GM18517 (cell line): Measurements from ENCODE around the gene PSMD8.
"Not testable (repeated sequence)": the region's sequence is repeated elsewhere in the genome, so short reads cannot be mapped to it uniquely, and the experiment has no call there.

ENCODE experiments used
- ATAC-seq: cut with Tn5 transposase; IDR thresholded peaks from one replicate; pipeline ENCODE4 v1.9.1; 2021; ENCODE audit warnings: mild to moderate bottlenecking, moderate library complexity; ENCODE audit not compliant: unreplicated experiment

PSMD8 gene

DNA sequence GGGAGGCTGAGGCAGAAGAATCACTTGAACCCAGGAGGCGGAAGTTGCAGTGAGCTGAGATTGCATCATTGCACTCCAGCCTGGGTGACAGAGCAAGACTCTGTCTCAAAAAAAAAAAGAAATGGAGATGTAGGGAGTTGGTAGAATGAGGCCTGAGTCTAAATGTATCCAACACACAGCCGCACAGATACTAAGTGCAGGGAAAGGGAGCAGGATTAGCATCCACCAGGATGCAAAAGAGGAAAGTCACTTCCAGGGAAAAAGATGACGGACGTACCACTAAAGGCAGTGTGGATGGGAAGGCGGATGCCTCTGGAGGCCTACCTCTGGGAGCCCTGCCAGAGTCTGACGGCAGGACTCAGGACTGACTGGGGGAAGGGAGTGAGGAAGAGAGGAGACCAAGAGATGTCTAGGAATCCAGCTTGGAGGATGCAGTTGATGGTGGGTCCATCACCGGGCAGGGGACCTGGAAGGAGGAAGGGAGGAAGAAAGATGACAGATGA lies 35.3 kb downstream of the PSMD8 start:
- ATAC-seq: no peak

DNA sequence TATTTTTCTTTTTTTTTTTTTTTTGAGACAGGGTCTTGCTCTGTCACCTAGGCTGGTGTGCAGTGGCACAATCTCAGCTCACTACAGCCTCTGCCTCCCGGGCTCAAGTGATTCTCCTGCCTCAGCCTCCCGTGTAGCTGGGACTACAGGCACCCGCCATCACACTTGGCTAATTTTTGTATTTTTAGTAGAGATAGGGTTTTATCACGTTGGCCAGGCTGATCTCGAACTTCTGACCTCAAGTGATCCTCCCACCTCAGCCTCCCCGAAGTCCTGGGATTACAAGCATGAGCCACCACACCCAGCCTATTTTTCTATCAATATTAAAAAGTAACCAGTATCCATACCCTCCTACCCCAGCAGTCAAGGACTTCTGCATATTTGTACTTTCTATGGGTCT lies 36.0 kb downstream of the PSMD8 start:
- ATAC-seq: not testable (repeated sequence)

GRCh38 chr19:38411041-38411712 lies 36.8 kb downstream of the PSMD8 start:
- no peak for ATAC-seq

DNA sequence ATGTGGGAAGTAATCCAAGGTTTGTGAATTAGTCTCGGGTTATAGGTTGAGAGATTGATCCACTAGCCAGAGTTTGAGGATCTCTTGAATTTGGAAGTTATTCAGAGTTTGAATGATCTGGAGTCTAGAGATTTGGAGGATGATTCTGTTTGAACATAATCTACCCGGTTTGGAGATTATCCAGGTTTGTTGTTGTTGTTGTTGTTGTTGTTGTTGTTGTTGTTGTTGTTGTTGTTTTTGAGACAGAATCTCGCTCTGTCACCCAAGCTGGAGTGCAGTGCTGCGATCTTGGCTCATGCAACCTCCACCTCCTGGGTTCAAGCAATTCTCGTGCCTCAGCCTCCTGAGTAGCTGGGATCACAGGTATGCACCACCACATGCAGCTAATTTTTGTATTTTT lies 37.5 kb downstream of the PSMD8 start:
- not testable (repeated sequence) for ATAC-seq

GRCh38 chr19:38412491-38412890 lies 38.1 kb downstream of the PSMD8 start:
- ATAC-seq: no peak

DNA sequence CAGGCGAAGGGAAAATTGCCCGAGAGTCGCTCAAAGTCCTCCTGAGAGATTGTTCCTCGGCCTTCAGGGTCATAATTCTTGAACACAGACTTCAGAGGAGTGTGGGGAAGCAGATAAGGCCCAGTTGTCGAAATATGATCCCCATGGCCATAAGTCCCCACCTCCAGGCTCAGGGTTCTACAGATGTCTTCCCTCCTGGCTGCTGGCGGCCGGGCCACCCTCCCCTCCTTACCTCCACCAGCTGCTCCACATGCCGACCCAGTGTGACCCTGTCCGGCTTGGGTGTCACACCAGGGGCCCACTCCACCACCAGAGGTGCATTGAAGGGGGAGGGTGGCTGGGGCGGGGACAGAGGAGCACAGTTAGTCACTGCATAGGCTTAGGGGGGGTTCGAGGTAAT lies 38.6 kb downstream of the PSMD8 start:
- no peak for ATAC-seq

GRCh38 chr19:38413416-38413815 lies 39.0 kb downstream of the PSMD8 start:
- no peak for ATAC-seq

GRCh38 chr19:38417146-38417543 lies 42.8 kb downstream of the PSMD8 start:
- no peak for ATAC-seq

GRCh38 chr19:38417544-38418506 lies 43.5 kb downstream of the PSMD8 start:
- no peak for ATAC-seq

DNA sequence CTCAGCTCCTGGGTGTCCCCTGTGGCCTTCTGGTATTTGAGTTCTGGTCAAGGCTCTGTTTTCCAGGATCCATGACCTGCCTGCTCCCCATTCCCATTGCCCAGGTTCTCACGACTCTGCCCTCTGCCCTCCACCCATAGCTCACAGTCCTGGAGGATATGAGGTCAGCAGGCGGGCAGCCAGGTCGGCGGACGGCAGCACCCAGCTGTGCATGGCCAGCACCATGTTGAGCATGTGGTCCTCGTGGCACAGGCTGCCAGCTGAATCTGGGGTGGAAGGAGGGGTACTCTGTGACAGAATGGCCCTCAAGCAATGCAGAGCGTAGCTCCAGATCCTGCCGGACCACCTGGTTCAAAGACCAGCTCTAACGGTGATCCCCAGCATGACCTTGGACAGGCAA lies 46.6 kb downstream of the PSMD8 start:
- no peak for ATAC-seq

- ATAC-seq: no peak
These were observed 47.5 kb downstream of the PSMD8 start for GRCh38 chr19:38421856-38422255.

DNA sequence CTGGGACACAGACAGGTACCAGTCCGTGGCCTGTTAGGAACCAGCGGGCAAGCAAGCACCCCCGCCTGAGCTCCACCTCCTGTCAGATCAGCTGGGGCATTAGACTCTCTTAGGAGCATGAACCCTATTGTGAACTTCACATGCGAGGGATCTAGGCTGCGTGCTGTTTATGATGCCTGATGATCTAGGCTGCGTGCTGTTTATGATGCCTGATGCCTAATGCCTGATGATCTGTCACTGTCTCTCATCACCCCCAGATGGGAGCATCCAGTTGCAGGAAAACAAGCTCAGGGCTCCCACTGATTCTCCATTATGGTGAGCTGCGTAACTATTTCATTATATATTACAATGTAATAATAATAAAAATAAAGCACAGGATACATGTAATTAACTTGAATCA lies 48.1 kb downstream of the PSMD8 start:
- no peak for ATAC-seq

DNA sequence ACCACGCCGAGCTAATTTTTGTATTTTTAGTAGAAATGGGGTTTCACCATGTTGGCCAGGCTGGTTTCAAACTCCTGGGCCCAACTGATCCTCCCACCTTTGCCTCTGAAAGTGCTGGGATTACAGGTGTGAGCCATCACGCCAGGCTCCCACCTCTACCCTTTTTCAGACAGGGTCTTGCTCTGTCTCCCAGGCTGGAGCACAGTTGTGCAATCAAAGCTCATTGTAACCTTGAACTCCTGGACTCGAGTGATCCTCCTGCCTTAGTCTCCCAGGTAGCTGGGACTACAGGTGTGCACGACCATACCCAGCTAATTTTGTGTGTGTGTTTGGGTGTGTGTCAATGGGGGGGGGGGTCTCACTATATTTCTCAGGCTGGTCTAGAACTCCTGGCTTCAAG lies 49.9 kb downstream of the PSMD8 start:
- no peak for ATAC-seq

- ATAC-seq: no peak
These were observed 50.9 kb downstream of the PSMD8 start for GRCh38 chr19:38425222-38425809.

GRCh38 chr19:38425810-38426466 lies 51.6 kb downstream of the PSMD8 start, which contains the start of gene RASGRP4:
TSS of gene RASGRP4 (minus strand) at chr19:38426219. CDS start at chr19:38426091, 128 bp downstream.
- no peak for ATAC-seq

GRCh38 chr19:38427035-38427677 lies 52.8 kb downstream of the PSMD8 start:
- not testable (repeated sequence) for ATAC-seq

DNA sequence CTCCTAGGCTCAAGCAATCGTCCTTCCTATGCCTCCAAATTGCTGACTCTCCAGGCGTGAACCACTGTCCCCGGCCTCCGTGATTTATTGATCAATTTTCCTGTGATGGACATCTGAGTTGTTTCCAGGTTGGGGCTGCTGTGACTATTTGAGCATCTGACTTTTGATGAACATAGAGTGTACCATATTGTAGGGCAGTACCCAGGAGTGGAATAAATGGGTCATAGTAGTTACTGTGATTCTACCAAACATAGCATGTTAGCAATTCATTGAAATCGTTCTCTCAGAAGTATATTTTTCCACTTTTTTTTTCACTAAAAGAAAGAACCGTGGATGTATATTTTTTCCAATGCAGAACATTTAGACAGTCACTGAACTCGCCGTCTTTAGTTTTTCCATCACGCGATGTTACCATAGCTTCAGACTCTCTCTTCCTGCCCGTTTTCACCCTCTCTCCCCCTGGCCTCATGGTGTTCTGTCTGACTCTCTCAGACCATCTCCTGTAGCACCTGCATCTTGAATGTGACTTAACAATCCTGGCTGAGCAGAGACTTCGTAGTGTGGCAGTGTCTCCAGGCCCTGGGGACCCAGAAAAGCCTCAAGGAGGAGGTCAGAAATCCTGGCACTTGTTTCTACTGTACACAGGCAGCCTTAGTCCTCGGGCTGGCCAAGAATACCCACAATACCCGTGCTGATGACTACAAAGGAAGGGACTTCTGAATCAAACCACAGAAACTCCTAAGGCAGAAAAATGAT lies 54.9 kb downstream of the PSMD8 start:
- ATAC-seq: no peak

GRCh38 chr19:38429811-38430156 lies 55.4 kb downstream of the PSMD8 start:
- ATAC-seq: no peak

DNA sequence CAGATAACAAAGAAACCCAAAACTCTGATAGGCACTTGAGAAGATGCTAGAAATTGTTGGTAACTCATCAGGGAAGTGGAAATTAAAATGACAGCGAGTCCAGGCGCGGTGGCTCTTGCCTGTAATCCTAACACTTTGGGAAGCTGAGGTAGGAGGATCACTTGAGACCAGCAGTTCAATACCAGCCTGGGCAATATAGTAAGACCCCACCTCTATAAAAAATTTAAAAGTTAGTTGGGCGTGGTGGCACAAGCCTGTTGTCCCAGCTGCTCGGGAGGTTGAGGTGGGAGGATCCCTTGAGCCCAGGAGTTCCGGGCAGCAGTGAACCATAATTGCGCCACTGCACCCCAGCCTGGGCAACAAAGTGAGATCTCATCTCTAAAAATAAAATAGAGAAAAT lies 56.6 kb downstream of the PSMD8 start:
- no peak for ATAC-seq

GRCh38 chr19:38433268-38433733 lies 58.9 kb downstream of the PSMD8 start, which contains the start of gene RYR1:
TSS of gene RYR1 (plus strand) at chr19:38433691. CDS start at chr19:38433830, 139 bp downstream.
- no peak for ATAC-seq
